Measurements from ENCODE around the gene TPPP3. TPM values are rescaled to one million over a fixed set of nuclear protein-coding genes. Genes with fewer than 3 reads are reported as not detected.

TPPP3 gene
- total RNA-seq, 4 donors from 2014 or later, result 2.2 to 31.9 (median 7.1) TPM

GRCh38 chr16:67428146-67428731 is 34.9 kb upstream of the TPPP3 start:
- H3K4me1 ChIP-seq, result peaks cover 11 to 16% of the 10 kb centered on the region in 2 donors
- H3K27me3 ChIP-seq, result peaks cover 0 to 6% (median 0%) of the 10 kb centered on the region in 3 donors
- H3K36me3 ChIP-seq, result no peaks in the 10 kb centered on the region
- H3K9me3 ChIP-seq, result no peaks in the 10 kb centered on the region
- H3K27ac ChIP-seq, result no peak overlapping the region
- DNase-seq (peak in 1 of 2 donors; percentile 64), ATAC-seq (peak; percentile 61 to 66)
- no peak for TF ChIP-seq POLR2A (IDR thresholded peaks at IDR 0.05)
- TF ChIP-seq CTCF (IDR thresholded peaks at IDR 0.05 in 4 of 5, conservative IDR thresholded peaks at IDR 0.05 in 1 of 5), result peak; percentile 85 to 90 (median 87)
- in situ Hi-C loops (cut with MboI; ENCODE audit: low sequenced_read_pairs in 4 of 4), result no loop called here
- H3K4me3 ChIP-seq, result no peak overlapping the region
- intact Hi-C loops (cut with DNase I; ENCODE audit: low total_unique reads), result loop anchor here (1.0 to 5.0 kb wide), 2 partner anchors 37 to 94 kb away; no protein-coding TSS in a partner anchor

GRCh38 chr16:67426950-67427349 is 33.7 kb upstream of the TPPP3 start:
- DNase-seq (no peak), ATAC-seq (no peak)
- no peak for TF ChIP-seq CTCF (IDR thresholded peaks at IDR 0.05 in 4 of 5, conservative IDR thresholded peaks at IDR 0.05 in 1 of 5)
- no peak for TF ChIP-seq POLR2A (IDR thresholded peaks at IDR 0.05)
- peaks cover 11 to 15% of the 10 kb centered on the region in 2 donors for H3K4me1 ChIP-seq
- intact Hi-C loops (cut with DNase I; ENCODE audit: low total_unique reads) (loop anchor here (5.0 kb wide), 1 partner anchor 95 kb away; no protein-coding TSS in a partner anchor), in situ Hi-C loops (cut with MboI; ENCODE audit: low sequenced_read_pairs in 4 of 4) (no loop called here)
- H3K4me3 ChIP-seq, result no peak overlapping the region
- H3K27me3 ChIP-seq, result peaks cover 0 to 6% (median 0%) of the 10 kb centered on the region in 3 donors
- no peaks in the 10 kb centered on the region for H3K9me3 ChIP-seq
- H3K36me3 ChIP-seq, result no peaks in the 10 kb centered on the region
- H3K27ac ChIP-seq, result peak overlapping the region in 1 of 4 donors; percentile 13

GRCh38 chr16:67426022-67426421 is 32.7 kb upstream of the TPPP3 start:
- H3K4me3 ChIP-seq, result no peak overlapping the region
- in situ Hi-C loops (cut with MboI; ENCODE audit: low sequenced_read_pairs in 4 of 4) (no loop called here), intact Hi-C loops (cut with DNase I; ENCODE audit: low total_unique reads) (loop anchor here (5.0 kb wide), 1 partner anchor 96 kb away; no protein-coding TSS in a partner anchor)
- H3K4me1 ChIP-seq, result peaks cover 5 to 9% of the 10 kb centered on the region in 2 donors
- H3K27ac ChIP-seq, result no peak overlapping the region
- H3K36me3 ChIP-seq, result no peaks in the 10 kb centered on the region
- peaks cover 0 to 6% (median 0%) of the 10 kb centered on the region in 3 donors for H3K27me3 ChIP-seq
- no peaks in the 10 kb centered on the region for H3K9me3 ChIP-seq
- TF ChIP-seq CTCF (IDR thresholded peaks at IDR 0.05 in 4 of 5, conservative IDR thresholded peaks at IDR 0.05 in 1 of 5) (no peak), POLR2A (IDR thresholded peaks at IDR 0.05) (no peak)
- DNase-seq, result no peak
- no peak for ATAC-seq

GRCh38 chr16:67425580-67425979 is 32.3 kb upstream of the TPPP3 start:
- intact Hi-C loops (cut with DNase I; ENCODE audit: low total_unique reads), result loop anchor here (5.0 kb wide), 1 partner anchor 97 kb away; no protein-coding TSS in a partner anchor
- ATAC-seq (no peak), DNase-seq (no peak)
- Histone ChIP-seq H3K4me1 (peaks cover 4 to 7% of the 10 kb centered on the region in 2 donors), H3K27ac (no peak overlapping the region), H3K4me3 (no peak overlapping the region), H3K36me3 (no peaks in the 10 kb centered on the region), H3K9me3 (no peaks in the 10 kb centered on the region), H3K27me3 (peaks cover 0 to 6% (median 0%) of the 10 kb centered on the region in 3 donors)
- in situ Hi-C loops (cut with MboI; ENCODE audit: low sequenced_read_pairs in 4 of 4), result no loop called here
- no peak for TF ChIP-seq POLR2A (IDR thresholded peaks at IDR 0.05)
- TF ChIP-seq CTCF (IDR thresholded peaks at IDR 0.05 in 4 of 5, conservative IDR thresholded peaks at IDR 0.05 in 1 of 5), result no peak

Data from gastrocnemius medialis (tissue), 4 donors.